Stimulated activated CD8-positive, alpha-beta memory T cell treated with anti-CD3 and anti-CD28 coated beads, Interleukin-7, amount 100 ng/mL, for 1 hour (primary cell): ENCODE data around the gene DDX17.

Experiments
- DNase-seq, 2 donors: peaks; one replicate each; pipeline ENCODE4 v3.0.0-alpha.2; 2020; ENCODE audit warnings: low read depth in 2 of 2

The DDX17 gene

DNA sequence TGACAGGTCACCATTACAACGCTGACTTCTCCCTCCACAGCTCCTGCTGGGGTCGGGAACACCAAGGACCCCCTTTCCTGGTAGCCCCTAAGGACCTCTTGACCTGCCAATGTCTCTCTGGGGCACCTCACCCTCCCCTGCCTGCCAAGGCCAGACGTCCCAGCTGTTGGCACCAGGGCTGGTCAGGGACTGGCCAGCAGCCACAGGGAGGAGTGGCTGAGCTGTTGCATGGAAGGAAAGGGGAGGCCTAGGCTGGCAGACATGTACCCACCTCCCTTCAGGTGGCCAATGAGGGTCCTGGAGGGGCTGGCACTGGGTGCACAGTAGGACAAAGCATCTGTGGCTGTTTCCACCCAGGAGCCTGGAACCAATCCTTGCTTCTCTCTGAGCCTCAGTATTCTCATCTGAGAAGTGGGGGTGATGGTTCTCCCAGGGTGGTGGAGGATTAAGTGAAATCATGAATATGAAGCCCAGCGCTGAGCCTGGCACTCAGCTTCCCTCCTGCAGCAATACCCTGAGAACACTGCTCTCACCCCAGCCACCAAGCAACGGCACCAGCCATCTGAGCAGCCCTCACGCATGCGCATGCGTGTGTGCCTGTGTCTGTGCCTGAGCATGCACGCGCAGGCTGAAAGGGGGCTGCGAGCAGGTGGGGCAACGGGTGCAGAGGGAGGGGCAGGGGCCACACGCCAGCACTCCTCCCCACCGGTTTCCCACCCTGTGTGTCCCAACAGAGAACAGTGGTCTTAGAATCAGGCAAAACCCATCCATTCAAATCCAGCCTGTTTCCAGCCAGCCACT lies 57.0 kb downstream of the DDX17 start:
- no peak for DNase-seq

DNA sequence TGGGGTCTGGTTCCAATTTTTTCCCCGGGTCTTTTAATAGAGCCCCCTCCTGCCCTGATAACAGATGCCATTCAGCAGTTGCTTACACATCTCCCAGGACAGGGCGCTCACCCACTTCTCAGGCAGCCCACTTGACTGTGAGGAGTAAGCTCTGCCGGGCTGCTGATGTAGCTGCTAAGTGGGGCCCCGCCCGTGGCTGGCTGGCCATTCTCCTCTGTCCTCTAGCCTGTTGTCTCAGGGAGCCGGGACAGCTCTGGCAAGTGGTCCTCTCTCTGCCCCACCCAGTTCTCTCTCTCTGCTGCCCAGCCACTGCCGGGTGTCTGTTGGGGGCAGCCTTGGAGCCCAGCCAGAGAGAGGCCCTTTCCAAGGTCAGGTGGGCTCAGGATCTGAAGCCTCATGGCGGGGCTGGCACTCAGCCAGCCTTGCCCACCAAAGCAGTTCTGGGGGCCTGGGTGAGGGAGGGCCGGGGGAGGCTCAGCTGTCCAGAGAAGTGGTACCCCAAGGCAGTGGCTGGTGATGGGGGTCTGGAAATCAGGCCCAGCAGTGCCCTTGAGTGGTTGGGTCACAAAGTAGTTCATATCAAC lies 60.0 kb downstream of the DDX17 start:
- DNase-seq, result no peak

DNA sequence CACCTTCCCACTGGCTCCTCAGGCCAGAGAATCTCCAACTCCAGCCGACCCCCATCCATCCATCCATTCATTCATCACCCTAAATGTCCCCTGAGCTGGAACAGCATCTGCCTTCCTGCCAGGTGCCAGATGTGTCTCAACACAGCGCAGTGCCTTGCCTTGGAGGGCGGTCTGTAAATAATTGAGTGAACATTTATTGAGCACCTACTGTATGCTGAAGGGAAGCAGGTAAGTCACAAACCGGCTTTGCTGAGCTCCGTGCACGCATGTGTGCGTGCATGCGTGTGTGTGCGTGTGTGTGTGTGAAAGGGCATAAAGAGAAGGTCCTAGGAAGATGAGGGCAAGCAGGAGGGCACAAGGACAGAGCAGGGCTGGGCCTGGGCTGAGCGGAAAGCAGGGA lies 61.3 kb downstream of the DDX17 start:
- no peak for DNase-seq

DNA sequence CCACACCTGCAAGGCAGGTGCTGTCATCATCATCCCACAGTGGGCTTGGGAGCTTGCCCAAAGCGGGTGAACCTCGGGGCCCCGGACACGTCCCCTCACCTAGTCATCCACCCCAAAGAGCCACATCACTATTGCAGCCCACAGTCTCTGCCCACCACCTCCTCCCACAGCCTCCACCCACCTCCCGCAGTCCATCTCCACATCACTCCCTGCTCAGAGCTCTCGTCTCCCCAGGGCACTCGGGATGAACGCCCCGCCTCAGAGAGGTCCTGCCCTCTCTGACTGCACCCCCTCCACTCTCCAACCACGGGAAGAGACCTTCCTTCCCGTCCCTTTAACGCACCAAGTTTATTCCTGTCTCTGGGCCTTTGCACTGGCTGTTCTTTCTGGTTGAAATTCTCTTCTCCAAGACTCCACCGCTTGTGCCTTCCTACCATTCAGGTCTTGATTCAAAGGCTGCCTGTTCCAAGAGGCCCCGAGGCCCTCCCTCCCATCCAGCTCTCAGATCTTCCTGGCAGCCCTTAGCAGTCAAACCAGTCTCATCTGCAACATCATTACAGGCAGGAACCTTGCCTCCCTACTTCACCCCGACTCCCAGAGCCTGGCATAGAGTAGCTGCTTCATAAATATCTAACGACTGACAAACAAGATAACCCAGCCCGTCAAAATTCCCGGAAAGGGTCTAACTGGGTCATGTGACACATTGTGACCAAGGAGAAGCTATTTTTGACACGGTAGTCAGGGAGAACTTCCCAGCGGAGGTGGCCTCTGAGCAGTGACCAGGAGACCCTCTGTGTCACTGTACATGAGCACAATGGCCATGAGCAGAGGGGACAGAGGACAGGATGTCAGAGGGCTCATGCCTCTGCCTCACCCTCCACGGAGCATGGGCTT lies 62.2 kb downstream of the DDX17 start:
- DNase-seq, result no peak

DNA sequence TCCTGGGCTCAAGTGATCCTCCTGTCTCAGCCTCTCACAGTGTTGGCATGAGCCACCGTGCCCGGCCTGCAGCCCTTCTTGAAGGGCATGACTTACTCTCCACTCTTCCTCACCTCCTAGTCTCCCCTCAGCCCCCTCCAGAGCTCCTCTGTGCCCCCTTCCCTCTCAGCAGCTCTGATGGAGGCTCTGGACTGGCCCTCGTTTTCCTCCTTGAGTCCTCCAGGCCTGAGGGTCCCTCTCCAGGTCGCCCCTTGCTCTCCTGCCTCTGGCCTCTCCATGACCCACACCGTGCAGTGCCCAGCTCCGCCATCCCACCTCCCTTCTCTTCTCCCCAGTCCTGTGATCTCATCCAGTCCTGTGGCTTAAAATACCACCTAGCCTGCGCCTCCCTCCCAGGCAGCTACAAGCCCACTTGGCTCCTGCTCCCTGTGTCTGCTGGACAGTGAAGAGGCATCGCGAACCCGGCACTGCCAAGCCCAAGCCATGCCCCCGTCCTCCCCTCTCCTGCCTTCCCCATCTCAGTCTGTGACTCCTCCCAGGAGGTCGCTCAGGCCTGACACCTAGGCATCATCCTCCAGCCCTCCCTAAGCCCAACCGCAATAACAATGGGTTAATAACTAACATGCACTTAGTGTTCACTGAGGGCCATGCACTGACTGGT lies 63.0 kb downstream of the DDX17 start:
- DNase-seq, result no peak

DNA sequence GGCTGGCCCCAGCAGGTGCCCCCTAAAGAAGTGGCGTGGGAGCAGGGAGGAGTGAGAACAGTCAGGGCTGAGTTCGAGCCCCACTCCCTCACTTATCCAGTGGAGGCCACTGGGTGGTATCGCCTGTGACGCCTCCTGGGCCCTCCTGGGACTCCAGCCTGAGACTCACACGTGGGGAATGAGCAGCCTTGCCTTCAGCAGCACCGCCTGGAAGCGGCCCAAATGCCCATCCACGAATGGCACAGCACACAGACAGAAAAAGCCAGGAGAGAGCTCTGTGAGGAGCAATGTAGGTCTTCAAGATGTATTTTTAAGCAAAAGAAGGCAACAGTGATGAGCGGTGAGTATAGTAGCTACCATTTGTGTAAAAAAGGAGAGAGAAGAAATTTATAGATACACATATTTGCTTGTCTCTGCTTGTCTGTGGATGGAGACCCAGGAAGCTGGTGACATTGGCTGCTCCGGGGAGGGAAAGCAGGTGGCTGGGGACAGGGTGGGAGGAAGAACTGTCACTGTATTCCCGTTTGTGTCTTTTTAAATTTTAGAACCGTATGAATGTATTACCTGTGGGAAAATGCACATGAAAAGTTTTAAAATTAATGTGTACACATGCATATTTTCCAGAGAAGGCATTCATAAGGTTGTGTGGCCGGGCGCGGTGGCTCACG lies 64.4 kb downstream of the DDX17 start:
- no peak for DNase-seq

DNA sequence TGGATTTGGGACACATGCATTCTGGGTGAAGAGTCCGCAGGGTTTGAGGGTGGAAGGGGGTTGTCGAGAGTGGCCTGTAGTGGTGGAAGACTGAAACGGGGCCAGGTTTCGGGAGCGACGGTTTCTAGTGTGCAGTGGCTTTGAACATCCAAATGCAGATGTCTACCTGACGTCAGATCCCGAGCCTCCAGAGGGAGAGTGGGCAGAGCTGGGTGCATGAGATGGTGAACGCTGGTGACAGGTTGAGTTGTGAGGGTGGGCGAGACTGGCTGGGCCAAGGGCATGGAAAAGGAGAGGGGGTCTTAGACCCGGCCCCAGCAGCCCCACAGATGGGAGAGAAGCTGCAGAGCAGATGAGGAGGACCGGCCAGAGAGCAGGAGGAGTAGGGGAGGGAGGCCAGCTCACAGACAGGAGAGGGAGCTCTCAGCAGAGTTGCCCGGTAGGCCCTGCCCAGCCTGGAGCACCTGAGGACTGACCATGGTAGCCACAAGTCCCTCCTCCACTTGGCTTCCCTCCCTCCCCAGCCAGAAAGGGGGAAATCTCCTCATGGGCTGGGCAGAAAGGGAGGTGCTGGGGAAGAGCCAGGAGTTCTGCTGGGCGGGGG lies 65.3 kb downstream of the DDX17 start:
- no peak for DNase-seq

DNA sequence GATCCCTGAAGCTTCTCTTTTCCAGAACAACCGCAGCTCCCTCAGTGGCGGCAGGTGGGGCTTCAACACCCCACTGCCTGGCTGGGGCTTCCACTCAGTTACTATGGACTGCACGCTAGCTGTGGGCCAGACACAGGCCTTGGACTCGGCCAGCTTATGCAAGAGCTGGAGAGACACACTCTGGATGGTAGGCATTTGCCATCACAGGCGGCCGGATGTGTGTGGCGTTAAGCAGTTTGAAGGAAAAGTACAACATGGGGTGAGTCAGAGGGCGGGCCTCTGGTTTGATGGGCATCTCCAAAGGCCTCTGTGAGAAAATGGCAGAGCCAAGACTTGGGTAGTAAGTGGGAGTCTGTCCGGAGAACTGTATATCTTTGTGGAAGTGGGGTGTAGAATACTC lies 68.7 kb downstream of the DDX17 start:
- no peak for DNase-seq

DNA sequence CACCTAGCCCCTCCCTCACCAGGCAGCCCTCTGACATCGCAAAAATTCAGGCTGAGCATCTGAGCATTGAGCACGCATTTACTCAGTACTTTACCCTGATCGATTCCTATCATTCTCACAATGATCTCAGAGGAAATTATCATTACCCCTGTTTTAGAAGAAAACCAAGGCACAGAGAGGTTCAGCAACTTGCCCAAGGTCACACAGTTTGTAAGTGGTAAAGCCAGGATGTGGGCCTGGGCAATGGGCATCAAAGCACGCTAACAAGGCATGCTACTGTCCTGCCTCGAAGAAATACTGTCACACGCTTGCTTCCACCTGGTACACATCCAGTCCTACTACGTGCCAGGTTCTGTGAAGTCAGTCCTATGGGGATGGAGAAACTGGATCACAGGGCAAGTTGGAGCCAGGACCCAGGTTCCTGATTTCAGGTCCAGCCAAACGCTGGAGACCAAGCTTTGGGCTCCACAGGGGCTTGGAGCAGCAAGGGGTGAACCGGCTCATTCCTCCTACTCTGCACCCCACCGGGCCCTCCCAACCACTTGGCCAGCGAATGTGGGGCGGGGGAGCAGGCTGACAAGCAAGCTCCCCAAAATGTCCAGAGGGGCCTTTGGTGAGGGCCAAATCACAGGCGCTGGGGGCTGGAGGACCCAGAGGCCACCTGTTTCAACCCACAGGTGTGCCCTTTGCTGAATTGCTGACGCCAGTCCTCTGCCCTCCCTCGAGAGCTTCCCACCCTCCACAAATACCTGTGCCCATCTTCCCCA lies 69.3 kb downstream of the DDX17 start:
- DNase-seq, result no peak

DNA sequence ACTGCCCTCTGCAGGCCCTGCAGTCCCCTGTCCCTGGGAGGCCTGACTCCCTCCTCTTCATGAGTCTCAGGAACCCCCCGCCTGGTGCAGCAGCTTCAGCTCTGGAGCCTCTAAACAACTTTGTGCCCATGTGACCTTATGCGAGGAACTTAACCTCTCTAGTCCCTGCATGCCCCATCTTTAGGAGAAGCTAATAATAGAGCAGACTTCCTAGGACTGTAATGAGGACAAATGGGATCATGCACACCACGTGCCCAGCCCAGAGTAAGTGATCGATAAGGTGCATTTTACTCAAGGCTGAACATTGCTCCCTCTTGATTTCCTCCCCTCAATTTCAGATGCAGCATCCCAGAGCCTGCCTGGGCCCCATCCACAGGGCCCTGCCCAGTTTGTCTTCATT lies 70.1 kb downstream of the DDX17 start:
- DNase-seq, result no peak

DNA sequence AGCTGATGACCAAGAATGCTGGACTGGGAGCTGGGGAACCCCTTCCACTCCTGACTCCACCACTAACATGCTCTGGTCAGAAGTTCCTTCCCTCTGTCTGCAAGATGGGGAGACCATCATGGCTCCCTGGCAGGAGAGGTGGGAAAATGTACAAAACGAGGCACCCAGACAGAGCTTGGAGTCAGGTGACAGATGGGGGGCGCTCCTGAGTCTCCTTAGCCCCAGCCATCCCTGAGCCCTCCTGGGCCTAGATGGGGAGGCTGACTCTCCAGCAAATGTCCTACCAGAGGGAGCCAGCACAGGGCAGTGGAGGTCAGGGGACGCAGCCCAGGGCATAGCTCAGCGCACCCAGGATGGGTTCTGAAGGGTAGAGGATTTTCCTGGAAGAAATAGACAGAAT lies 71.1 kb downstream of the DDX17 start:
- DNase-seq, result no peak

DNA sequence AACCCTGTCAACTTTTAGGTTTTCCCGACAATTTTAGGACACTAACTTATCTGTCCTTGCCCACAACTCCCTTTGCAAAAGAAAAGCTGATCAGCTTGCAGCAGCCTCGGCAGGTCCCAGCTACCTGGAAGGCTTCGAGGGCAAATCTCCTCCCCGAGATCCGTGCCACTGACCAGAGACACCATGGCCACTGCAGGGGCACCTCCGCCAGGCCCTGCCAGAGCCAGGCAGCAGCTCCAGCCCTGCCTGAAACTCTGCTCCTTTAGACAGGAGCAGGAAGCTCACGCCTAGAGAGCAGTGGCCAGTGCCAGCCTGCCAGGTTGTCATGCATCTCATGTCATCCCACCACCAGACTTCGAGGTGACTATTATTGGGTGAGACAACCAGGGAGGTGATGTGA lies 72.2 kb downstream of the DDX17 start:
- DNase-seq, result no peak
